Inflammatory macrophage treated with lipopolysaccharide for 4 hours (primary cell): ENCODE data around the gene PLXNC1.

Experiments
- DNase-seq: peaks from one replicate; pipeline ENCODE4 v3.0.0-alpha.2; 2020

PLXNC1 gene

DNA sequence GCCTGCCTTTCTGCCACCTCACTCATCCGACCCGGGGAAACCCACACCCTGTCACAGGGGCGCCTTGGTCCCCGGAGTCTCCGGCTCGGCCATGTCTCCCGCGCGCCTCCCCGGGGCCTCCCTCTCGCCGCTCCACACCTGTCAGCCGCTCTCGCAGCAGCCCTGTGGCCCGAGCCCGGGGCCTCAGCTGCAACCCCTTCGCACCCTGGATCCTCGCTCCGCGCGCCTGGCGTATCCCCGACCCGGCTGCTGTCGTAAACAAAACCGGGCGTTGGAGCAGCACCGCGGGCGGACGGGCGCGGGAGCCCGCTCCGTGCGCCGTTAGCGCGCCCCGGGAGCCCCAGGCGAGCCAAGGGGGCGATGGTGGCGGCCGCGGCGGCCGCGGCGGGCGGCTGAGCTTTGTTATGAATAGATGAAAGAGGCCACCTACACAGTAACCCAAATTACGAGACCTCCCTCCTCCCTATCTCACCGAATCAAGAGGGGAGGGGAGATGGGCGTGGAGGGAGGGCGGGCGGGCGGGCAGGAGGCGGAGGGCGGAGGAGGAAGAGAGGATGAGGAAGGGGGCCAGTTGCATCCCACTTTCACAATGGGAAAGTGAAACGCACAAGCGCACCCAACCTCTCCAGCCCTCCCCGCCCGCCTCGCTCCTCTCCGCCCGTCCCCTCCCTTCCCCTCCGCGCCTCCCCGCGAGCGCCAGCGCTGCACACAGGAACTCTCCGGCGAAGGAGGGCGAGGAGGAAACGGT, at the start of gene PLXNC1:
Gene PLXNC1 (plus strand): TSS at position 587 of the 748 bp plus-strand sequence. CDS start 395 bp downstream, outside the sequence.
- DNase-seq = peak; percentile 88

DNA sequence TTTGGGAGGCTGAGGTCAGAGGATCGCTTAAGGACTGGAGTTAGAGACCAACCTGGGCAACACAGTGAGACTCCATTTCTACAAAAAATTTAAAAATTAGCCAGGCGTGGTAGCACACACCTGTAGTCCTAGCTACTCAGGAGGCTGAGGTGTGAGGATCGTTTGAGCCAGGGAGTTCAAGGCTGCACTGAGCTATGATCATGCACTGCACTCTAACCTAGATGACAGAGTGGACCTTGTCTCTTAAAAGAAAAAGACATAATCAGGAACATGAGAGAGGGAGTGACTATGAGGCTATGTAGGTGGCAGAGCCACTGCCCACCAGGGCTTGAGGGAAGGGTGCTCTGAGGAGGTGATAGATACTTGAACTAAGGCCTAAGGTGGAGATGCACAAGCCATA, 49.2 kb upstream of the PLXNC1 start:
- no peak for DNase-seq

DNA sequence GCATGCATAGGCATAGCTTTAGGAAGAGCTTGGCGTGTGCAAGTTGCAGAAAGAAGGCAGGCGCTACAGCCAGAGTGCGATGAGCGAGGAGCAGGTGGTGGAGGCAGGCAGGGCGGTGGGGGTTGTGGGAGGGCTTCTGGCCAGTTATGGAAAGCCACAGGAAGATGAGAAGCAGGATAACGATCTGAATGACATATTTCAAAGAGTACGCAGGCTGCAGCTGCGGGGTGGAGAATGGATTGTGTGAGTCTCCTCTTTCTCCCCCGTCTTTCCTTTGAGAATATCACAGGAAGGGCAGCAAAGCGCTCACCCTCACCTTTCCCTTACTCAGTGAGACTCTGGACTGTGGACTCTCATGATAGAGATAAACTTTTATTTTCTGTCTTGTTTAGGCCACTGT, 48.7 kb upstream of the PLXNC1 start:
- DNase-seq = no peak

DNA sequence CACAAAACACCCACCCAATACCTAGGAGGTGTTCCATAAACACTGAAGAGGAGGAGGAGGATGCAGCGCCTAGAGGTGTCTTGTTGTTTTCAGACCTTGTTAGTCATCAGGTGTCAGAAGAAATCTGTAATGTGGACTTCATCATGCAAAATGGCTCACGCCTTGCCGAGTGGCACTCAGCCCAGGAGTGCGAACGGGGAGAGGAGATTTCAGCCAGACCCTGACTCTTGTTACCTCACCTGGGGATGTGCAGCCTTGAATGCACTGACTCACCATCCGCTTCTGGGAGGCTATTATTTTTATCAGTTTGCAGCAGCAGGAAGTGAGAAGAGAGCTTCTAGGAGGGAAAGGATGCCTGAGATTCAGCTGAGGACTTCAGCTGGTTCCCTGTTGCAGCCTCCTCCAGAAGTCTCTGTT, 48.2 kb upstream of the PLXNC1 start:
- no peak for DNase-seq

DNA sequence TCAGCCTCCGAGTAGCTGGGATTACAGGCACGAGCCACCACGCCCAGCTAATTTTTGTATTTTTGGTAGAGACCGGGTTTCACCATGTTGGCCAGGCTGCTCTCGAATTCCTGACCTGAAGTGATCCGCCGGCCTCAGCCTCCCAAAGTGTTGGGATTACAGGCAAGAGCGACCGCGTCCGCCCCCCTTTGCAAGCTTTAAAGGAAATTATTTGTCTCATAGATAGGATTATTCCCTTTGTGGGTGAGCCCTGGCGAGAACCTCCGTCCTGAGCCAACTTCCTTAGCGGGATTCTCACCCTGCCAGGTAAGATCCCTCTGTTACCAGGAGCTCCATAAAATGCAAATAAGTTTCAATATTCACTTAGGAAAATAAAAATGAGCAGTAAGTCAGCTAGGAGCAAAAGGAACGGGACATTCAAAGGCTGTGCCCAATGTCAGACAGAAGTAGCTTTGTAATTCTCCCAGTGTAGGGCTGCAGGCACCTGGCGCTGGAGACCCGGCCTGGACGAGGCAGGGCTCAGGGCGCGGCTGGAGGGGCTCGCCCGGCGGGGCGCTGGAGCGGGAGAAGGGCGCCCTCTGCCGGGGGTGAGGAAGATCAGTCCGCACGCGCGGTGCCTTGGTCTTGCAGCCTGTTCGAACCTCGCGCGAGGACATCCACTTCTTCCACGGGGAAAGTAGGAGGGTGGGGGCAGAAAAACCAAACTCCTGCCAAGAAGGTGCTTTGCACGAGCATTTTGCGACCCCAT, 47.2 kb upstream of the PLXNC1 start:
- DNase-seq = peak; percentile 67

DNA sequence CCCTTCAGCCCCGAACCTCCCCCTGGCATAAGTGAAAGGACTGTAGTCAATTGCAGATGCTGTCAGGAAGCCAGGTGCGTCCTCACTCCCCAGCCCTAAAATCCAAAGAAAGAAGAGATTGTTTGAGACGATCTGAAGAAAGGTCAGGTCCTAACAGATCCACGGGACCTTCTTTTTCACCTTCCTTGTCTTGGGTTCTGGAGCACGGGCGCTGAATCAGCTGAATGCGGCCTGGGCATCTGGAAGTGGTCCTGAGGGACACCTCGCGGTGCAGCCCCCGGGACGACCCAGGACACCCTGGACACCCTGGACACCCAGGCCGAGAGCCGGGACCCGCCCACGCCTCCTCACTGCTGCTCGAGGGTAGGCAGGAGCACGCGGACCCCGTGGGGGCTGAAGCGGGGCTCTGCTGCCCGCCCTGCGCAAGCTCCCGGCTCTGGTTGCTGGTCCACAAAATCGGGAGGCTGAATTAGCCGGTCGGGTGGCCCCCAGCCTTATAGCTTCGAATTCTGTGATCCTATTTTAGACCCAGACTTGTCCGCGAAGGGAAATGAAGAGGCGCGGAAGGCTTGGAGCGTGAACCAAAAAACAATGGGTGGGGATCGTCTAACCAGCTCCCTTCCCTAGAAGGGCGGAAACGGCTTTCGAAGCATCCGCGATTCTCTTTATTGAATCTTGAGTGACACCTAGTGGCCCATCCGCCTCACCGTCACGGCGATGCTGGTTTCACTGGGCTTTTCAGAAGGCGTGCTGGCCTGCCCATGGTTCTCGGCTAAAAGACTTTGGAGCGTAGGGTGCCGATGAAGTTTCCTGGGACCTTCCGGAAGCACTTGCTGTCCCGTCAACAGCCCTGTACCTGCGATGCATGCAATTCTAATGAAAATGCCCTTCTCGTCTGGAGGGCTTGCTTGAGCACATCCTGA, 46.4 kb upstream of the PLXNC1 start:
- DNase-seq = peak; percentile 89

DNA sequence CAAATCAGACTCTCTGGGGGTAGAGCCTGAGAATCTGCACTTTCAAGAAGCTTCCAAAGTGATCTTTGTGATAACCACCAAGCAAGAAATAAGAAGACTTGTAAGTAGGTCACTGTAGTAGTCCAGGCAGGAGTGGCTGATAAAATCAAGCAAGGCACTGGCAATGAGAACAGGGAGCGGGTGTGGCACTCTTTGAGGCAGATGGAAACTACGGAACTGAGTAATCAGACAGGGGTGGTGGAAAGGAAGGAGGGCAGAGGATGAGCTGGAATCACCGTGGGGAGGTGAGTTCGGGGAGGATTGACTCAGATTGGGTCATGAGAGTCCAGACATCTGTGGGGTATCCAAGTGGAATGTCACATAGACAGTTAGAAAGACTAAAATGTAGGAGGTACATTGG, 44.4 kb upstream of the PLXNC1 start:
- DNase-seq = peak; percentile 51

DNA sequence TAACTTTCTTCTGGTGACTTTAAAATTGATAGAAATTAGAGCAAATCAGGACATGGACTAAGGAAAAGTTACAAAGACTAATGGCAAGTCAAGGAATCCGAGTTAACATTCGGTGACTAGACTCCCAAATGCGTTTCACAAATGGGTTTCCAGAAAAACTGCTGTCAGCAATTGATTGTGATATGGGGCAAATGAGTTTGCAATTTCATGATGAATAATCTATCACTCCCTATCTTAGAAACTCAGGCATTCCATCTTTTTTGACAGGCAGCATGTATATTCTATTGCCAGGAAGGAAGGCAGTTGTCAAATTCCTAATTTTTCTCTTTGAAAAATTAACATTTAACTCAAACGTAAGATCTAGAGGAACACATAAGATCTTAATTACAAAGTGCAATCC, 40.5 kb upstream of the PLXNC1 start:
- no peak for DNase-seq

DNA sequence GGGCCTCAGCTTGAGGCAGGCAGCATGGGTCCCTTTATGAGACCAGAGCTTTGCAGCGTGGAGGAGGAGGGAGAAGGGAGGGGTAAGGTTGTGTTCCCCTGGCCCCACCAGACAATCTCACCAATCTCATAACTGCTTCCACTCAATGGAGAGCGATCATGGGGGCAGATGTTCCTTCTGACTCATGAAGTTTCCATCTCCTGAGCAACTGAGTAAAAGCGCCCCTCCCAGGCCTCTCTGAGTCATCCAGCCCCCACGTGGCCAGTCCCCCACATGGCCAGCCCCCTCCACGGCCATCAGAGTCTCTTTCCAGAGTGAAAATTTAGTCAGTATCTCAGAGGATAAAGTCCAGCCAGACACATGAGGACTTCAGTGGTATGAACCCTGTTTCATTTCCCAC, 39.2 kb upstream of the PLXNC1 start:
- DNase-seq = peak; percentile 59

DNA sequence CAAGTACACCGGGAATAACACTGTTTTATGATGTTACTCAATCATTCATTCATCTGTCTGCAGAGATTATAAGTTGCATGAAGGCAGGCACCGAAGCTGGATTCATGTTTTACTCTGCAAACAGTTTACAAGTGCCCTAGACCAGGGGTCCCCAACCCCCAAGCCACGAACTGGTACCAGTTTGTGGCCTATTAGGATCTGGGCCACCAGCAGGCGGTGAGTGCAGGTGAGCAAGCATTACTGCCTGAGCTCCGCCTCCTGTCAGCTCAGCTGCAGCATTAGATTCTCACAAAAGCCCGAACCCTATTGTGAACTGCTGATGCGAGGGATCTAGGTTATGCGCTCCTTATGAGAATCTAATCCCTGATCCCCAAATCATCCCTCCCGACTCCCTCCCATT, 38.1 kb upstream of the PLXNC1 start:
- no peak for DNase-seq

DNA sequence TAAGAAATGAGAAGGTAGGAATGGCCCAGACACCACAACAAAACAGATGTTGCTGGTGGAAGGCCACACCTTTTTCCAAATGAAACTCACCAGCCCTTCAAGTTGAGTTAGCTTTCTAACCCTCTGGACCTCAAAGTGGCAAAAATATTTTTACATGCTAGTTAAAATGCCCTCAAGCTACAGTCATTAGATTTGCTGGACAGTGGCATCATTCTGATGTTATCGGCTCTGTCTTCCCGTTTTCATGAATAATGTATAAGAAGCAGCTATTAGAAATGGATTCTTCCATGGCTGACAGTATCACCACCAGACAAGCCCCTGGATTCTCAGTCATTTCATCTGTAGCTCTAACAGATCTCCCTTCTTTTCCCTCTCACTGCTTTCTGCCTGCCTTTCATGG, 37.1 kb upstream of the PLXNC1 start:
- DNase-seq = no peak

DNA sequence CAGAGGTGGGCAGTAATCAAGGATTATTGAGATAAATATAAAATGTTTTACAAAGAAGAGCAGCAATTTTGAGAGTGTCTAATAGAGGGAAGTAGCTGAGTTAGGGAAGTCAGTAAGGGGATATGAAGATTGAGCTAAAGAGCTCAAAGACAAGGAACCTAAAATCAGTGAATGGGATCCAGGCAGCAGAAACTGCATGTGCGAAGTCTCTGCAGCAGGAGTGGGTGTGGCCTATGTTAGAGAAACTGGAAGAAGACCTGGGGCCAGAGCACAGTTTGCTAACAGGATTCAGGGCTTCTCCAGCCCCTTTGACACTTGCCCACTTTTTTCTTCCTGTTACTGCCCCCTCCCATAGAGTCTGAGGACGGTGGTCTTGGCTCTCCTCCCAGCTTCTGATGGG, 36.3 kb upstream of the PLXNC1 start:
- DNase-seq = peak; percentile 78

DNA sequence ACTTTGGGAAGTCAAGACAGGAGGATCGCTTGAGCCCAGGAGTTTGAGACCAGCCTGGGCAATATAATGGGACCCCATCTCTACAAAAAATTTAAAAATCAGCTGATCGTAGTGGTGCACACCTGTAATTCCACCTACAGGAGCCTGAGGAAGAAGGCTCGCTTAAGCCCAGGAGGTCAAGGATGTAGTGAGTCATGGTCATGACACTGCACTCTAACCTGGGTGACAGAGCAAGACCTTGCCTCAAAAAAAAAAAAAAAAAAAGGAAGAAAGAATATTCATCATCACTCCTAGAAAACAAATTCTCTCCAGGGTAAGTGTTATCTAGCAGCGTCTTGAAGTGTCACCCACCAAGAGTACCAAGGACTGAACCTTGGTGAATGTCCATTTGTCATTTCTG, 34.2 kb upstream of the PLXNC1 start:
- DNase-seq = peak; percentile 23

DNA sequence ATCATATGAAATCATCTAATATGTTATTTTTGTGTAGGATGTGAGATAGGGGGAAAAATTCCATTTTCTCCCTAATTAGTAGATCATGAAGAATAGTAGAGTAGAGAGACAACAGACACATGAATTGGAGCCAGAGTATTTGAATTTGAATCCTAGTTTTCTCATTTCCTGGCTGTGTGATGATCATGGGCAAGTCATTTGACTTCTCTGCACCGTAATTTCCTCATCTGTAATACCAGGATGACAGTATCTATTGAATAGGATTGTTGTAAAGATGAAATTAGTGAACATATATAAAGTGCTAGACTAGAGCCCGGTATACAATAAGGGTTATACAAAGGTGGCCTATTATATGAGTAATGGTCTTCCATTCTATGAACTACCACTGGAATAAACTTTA, 32.2 kb upstream of the PLXNC1 start:
- peak; percentile 30 for DNase-seq

DNA sequence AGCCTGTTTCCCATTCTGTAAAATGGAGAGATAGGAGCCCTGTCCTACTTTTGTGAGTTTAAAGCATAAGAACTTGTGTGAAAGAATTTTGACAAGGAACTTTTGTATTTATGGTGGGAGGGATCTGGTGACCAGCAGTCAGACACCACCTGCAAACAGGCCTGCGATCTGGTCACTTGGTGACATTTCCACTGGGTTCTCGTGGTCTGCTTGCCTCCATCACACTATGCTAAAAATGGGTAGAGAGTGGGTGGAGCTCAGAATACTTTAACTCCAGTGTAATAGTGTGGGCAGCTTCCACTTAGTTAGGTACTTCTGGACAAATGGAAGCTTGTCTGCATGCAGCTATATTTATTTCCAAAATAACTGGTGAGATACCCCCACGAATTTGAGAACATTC, 26.5 kb upstream of the PLXNC1 start:
- peak; percentile 28 for DNase-seq

DNA sequence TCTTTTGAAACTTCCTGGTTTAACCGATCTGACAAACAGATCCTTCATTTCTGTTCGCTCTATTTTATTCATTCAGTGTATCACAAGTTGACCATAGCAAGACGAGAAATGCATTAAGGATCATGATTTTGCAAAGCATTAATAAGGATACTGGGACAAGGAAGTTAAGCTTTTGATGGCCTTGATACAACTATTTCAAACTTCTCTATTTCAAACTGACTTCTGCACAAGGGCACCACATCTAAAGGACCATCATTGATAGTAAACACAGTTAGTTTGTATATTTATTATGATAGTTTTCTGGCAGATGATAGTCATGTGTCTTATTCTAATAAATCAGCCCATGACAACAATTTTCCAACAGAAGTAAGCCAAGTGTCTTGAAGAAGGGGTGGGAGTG, 25.8 kb upstream of the PLXNC1 start:
- peak; percentile 43 for DNase-seq

DNA sequence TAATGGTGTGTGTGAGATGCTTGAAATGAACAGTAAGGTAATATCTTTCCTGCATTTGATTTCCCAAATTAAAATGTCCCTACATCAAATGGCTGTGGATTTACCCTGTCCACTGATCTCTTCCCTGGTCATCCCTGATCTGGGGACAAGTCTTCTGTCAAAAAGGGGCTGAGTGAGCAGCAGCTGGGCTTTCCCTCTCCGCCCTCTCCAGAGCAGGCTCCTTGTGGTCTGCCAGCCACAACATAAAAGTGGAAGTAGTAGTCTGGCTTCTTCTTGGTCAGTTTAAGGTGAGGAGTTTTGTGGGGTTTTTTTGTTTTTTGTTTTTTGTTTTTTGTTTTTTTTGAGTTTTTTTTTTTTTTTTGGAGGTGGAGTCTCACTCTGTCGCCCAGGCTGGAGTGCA, 25.2 kb upstream of the PLXNC1 start:
- peak; percentile 67 for DNase-seq

DNA sequence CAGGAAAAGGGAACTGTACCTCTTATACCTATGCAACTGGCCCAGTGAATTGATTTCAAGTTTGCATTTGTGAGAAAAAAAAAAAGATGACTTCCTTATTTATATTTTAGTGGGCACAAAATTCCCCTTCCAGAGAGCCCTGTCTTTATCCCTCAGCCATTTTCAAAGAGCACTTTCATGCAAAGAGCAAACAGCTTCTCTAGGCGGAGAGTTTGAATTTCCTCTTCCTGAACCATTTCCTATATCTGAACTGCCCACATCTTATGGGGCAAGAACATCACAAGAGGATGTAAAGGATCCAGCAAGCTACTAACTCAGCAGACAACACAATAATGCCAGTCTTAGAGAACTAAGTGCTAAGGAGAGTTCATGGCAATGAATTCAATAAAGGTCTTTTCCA, 22.3 kb upstream of the PLXNC1 start:
- peak; percentile 89 for DNase-seq

DNA sequence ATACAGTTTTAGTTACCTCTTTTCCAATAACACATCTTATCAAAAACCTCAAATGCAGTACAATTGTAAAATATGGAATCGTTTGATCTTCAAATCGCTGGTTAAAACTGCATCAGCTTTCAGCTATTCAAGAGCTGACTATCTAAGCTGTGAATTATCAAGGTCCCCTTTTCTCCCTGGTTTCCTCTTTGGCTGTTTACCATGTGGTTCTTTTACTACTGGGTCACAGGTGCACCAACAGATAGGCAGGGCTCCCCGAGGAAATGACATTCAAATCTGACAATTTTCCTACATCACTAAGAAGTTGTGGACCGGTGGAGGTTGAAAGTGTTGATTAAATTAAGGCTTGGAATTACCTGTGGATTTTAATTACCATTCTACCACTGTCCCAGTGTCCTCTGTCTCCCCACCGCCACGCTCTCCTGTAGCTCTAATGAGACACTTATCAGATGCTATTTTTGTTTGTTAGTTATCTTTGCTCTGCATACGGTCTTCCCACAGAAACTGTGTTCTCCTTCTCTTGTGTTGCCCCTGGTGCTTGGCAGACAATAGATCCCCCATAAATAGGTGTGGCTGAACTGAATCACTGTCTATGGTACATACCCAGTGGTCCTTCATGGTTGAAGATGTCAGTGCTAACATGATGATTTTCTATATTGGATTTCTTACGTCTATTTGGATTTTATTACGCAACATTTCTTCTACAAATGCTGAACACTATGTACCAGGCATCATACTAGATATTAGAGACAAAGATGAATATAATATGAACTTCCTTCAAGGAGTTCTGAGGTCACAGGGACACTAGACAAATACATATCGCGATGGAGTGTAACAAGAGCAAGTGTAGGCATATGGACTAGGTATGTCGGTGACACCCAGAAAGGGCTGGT, 20.9 kb upstream of the PLXNC1 start:
- DNase-seq = no peak

DNA sequence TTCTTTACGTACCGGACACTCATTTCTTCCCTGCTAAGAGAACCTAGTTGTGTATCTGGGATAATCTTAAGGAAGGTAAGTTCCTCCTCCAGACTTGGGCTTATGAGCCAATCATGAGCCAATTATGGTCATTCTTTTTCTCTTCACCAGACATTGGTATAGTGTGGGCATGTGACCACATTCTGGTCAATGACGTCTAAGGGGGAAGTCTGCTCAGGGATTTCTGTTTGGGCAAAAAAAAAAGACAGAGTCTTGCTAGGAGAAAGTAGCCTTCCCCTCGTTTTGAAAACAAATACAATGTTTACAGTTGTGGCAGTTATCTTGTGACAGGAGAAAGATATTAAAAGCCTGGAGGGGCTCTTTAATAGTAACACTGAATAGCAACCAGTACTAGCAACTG, 20.1 kb upstream of the PLXNC1 start:
- peak; percentile 61 for DNase-seq

DNA sequence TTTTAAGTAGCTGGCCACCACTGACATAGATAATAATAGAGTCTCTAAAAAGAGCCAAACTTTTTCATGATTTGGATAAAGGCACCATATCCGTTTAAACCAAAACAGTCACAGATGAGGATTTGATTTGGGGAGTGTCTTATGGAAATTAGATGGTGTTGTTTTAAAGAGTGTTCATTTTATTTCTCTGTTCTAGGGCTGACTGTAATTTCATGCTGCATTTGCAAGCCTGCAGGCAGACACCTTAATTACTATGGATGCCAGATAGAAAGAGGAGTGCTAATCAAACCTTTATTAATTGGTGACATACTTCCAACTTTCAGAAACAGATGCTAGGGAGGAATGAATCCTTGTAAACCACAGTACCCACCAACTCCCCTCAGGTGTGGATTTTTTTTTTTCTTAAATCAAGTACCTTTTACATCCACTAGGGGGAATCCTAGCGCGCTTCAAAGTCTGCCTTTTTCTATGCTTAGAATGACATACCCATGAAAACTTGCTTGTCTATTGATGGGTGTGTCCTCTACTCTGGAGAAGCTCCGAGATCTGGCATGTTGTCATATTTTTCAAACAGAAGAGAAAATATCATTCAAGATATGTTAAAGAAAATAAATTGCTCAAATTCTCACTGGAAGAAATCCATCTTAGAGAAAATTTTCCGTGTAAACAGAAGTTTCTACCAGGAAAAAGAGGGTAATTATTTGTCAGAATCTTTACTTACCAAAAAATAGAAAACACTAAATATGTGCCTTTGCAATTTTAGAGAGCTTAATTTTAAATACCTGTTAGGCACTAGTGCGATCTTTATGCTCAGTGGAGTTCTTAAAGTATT, 14.2 kb upstream of the PLXNC1 start:
- DNase-seq = peak; percentile 67
